Fibroblast of skin of back (primary cell): ENCODE data around the gene ZNF205. TPM values are rescaled to one million over a fixed set of nuclear protein-coding genes. Genes with fewer than 3 reads are reported as not detected.
A peak's percentile ranks its signal among the peaks of the same experiment; 100 is the strongest.
"Not testable (repeated sequence)": the region's sequence is repeated elsewhere in the genome, so short reads cannot be mapped to it uniquely, and the experiment has no call there.

Experiments used
- DNase-seq: peaks from one replicate; pipeline ENCODE4 v3.0.0-alpha.2; 2013
- polyA plus RNA-seq, 2 experiments: library from polyadenylated mRNA; unstranded; fragments of 120-200 nt; gene quantifications; one replicate each; pipeline ENCODE4 v1.2.1, GENCODE V29; 2013; ENCODE audit not compliant: insufficient read length in 2 of 2

ZNF205 gene
- polyA plus RNA-seq (2013, experiment 1 of 2; ENCODE audit: insufficient read length), result 10.0 TPM
- 9.8 TPM for polyA plus RNA-seq (2013, experiment 2 of 2; ENCODE audit: insufficient read length)

GRCh38 chr16:3112058-3112880 lies at the start of gene ZNF205:
TSS of gene ZNF205 (plus strand) at chr16:3112586. CDS start at chr16:3113431, 845 bp downstream.
- peak; percentile 77 for DNase-seq

- no peak for DNase-seq
Observed at GRCh38 chr16:3063625-3064386, 48.6 kb upstream of the ZNF205 start.

- DNase-seq, result peak; percentile 76
Observed at GRCh38 chr16:3065069-3065741, 47.2 kb upstream of the ZNF205 start, which contains the start of gene IL32. TSS of gene IL32 (plus strand) at chr16:3065640. CDS start at chr16:3065812, 172 bp downstream.

GRCh38 chr16:3065742-3066439 lies 46.5 kb upstream of the ZNF205 start:
- no peak for DNase-seq

- no peak for DNase-seq
Observed at GRCh38 chr16:3066440-3066748, 46.0 kb upstream of the ZNF205 start.

GRCh38 chr16:3068487-3068886 lies 43.9 kb upstream of the ZNF205 start:
- no peak for DNase-seq

GRCh38 chr16:3069146-3069545 lies 43.2 kb upstream of the ZNF205 start:
- DNase-seq, result not testable (repeated sequence)

GRCh38 chr16:3070608-3071111 lies 41.7 kb upstream of the ZNF205 start:
- no peak for DNase-seq

GRCh38 chr16:3071655-3072054 lies 40.7 kb upstream of the ZNF205 start:
- no peak for DNase-seq

- DNase-seq, result not testable (repeated sequence)
Observed at GRCh38 chr16:3072148-3072547, 40.2 kb upstream of the ZNF205 start.

GRCh38 chr16:3072576-3073263 lies 39.7 kb upstream of the ZNF205 start:
- DNase-seq, result not testable (repeated sequence)

- no peak for DNase-seq
Observed at GRCh38 chr16:3073448-3073847, 38.9 kb upstream of the ZNF205 start.

GRCh38 chr16:3074860-3075522 lies 37.4 kb upstream of the ZNF205 start:
- DNase-seq, result no peak

- no peak for DNase-seq
Observed at GRCh38 chr16:3075523-3075915, 36.9 kb upstream of the ZNF205 start.

GRCh38 chr16:3075946-3076345 lies 36.4 kb upstream of the ZNF205 start:
- not testable (repeated sequence) for DNase-seq

GRCh38 chr16:3076577-3076976 lies 35.8 kb upstream of the ZNF205 start:
- no peak for DNase-seq

GRCh38 chr16:3080024-3080423 lies 32.4 kb upstream of the ZNF205 start:
- DNase-seq, result no peak

- not testable (repeated sequence) for DNase-seq
Observed at GRCh38 chr16:3081957-3082356, 30.4 kb upstream of the ZNF205 start.

- not testable (repeated sequence) for DNase-seq
Observed at GRCh38 chr16:3083408-3083807, 29.0 kb upstream of the ZNF205 start.

- no peak for DNase-seq
Observed at GRCh38 chr16:3084491-3084890, 27.9 kb upstream of the ZNF205 start.
